Choroid plexus epithelial cell (primary cell): ENCODE results near the gene WNT8B.

Source experiments
- DNase-seq: peaks from one replicate; pipeline ENCODE4 v3.0.0-alpha.2; 2010; ENCODE audit warnings: low read depth
- H3K4me3 ChIP-seq: 2 replicates; pipeline ENCODE4 v1.5.1; 2011; ENCODE audit warnings: low read depth, mild to moderate bottlenecking, control low read depth, low read length, moderate library complexity
- CTCF ChIP-seq: conservative IDR thresholded peaks from 2 replicates; pipeline ENCODE4 v1.5.1; 2011; ENCODE audit warnings: low read depth, mild to moderate bottlenecking, control low read depth, inconsistent platforms, low read length, moderate library complexity

The WNT8B gene

GRCh38 chr10:100482834-100483185 is 20.0 kb downstream of the WNT8B start:
- no peak for TF ChIP-seq CTCF
- no peak overlapping the region for H3K4me3 ChIP-seq

GRCh38 chr10:100483876-100484666 is 21.3 kb downstream of the WNT8B start:
- TF ChIP-seq CTCF, result no peak
- DNase-seq, result no peak
- no peak overlapping the region for H3K4me3 ChIP-seq

More at GRCh38 chr10:100482834-100483185, 20.0 kb downstream of the WNT8B start:
- no peak for DNase-seq

- no peak overlapping the region for H3K4me3 ChIP-seq
- DNase-seq, result no peak
- no peak for TF ChIP-seq CTCF
Measured at GRCh38 chr10:100485366-100485765, 22.6 kb downstream of the WNT8B start.

- no peak for TF ChIP-seq CTCF
- H3K4me3 ChIP-seq, result no peak overlapping the region
- no peak for DNase-seq
Measured at GRCh38 chr10:100485801-100486495, 23.1 kb downstream of the WNT8B start.

- no peak for TF ChIP-seq CTCF
- DNase-seq, result no peak
- H3K4me3 ChIP-seq, result no peak overlapping the region
Measured at GRCh38 chr10:100487529-100487928, 24.7 kb downstream of the WNT8B start.

- no peak overlapping the region for H3K4me3 ChIP-seq
- TF ChIP-seq CTCF, result no peak
- DNase-seq, result no peak
Measured at GRCh38 chr10:100489396-100489795, 26.6 kb downstream of the WNT8B start.
